G401 (cell line): ENCODE data around the gene EMC1. TPM values are rescaled to one million over a fixed set of nuclear protein-coding genes. Genes with fewer than 3 reads are reported as not detected.

ENCODE experiments used
- total RNA-seq: library from RNA; depleted of rRNA; stranded (reverse); fragments of >200 nt; shearing (Covaris generic); gene quantifications from 2 replicates; pipeline ENCODE4 v1.2.3, GENCODE V29; 2014; rRNA removed

The EMC1 gene
- total RNA-seq, 1 experiment from 2014 or later: 65.0 TPM

Other genes with a start within 250 kb of the EMC1 start
- 66.0 and 74.7 TPM in 2 replicates for gene UBR4, start 41.3 kb downstream of the EMC1 start, total RNA-seq
- gene MRTO4, start 281 bp upstream of the EMC1 start, total RNA-seq: 100 and 101 TPM in 2 replicates
- not detected in 2 replicates for gene AKR7A3, start 37.2 kb upstream of the EMC1 start, total RNA-seq
- gene AKR7A2, start 60.6 kb upstream of the EMC1 start, total RNA-seq: 140 and 142 TPM in 2 replicates
- gene SLC66A1, start 60.8 kb upstream of the EMC1 start, total RNA-seq: 49.6 and 55.1 TPM in 2 replicates
- gene CAPZB, start 234.0 kb upstream of the EMC1 start, total RNA-seq: 342 and 345 TPM in 2 replicates